C4-2B (cell line): ENCODE data around the gene STK11.

Source experiments
- CTCF ChIP-seq: fragments of 450-650 bp; conservative IDR thresholded peaks from 2 replicates; pipeline ENCODE4 v1.5.1; 2017; ENCODE audit warnings: mild to moderate bottlenecking
- ZFX ChIP-seq: fragments of 450-650 bp; IDR thresholded peaks from 2 replicates; pipeline ENCODE4 v1.6.1; 2017

- TF ChIP-seq CTCF (no peak), ZFX (no peak)
Measured at GRCh38 chr19:1183543-1184172, 21.9 kb upstream of the STK11 start.
